ENCODE results near the gene R3HCC1L.

GRCh38 chr10:98170249-98171117 is 36.0 kb downstream of the R3HCC1L start:
- no peak for TF ChIP-seq POLR2A (IDR thresholded peaks at IDR 0.05)
- TF ChIP-seq CTCF (IDR thresholded peaks at IDR 0.05), result peak; percentile 74 to 81 (median 78)
- TF ChIP-seq POLR2AphosphoS5 (IDR thresholded peaks at IDR 0.05), result no peak
